Bronchus fibroblast of lung (primary cell): Measurements from ENCODE around the gene GSC. TPM values are rescaled to one million over a fixed set of nuclear protein-coding genes. Genes with fewer than 3 reads are reported as not detected.

Experiments
- total RNA-seq: library from RNA; depleted of rRNA; stranded (reverse); fragments of >200 nt; gene quantifications from 2 replicates; pipeline ENCODE4 v1.2.3, GENCODE V29; 2015

GSC gene
- total RNA-seq: not detected in 2 replicates

DNA sequence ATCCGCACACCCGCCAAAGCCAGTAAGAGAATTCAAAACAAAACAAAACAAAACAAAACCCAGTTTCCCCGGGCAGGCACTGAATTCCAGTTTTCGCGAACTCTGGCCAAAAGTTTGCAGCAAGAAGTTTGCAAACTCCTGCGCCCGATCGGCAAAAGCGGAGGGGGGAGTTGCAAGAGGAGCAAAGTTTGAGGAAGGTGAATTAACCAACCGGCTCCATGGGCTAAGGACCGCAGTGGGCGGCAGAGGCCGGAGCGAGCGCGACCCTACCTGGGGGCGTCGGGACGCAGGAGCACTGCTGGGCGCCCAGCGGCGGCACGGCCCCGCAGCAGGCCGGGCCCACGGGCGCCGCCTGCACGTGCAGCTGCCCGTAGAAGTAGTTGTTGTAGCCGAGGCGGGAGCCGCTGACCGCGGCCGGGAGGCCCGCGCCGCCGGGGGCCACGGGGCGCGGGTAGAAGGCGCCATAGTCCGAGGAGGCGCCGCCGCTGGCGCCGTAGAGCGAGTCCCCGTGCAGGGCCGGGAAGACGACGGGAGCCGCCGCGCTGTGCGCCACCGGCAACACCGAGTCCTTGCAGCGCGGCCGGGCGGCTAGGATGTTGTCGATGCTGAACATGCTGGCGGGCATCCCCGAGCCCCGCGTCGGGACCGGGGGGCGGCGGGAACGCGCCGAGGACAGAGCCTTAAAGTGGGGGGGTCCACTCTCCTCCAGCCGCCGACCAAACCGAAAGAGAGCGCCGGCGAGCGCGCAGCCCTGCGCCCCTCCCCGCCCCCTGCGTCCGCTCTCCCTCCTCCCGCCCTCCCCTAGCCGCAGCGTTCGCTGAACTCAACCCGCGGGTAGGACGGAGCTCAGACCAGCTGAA lies at the start of gene GSC:
Gene GSC, minus strand, starts transcription at position 723 of the 860 bp plus-strand sequence. Its CDS starts 98 bp downstream, at position 625.

Other genes with a start within 250 kb of the GSC start
- not detected in 2 replicates for gene SERPINA4, start 208.7 kb downstream of the GSC start, total RNA-seq
- under 0.01 and 0.15 TPM in 2 replicates for gene SERPINA5, start 188.7 kb downstream of the GSC start, total RNA-seq
- gene SERPINA3, start 157.7 kb downstream of the GSC start, total RNA-seq: 1.8 and 2.1 TPM in 2 replicates